Keratinocyte (primary cell): ENCODE measurements around the gene MBP. TPM values are rescaled to one million over a fixed set of nuclear protein-coding genes. Genes with fewer than 3 reads are reported as not detected.

Experiments
- DNase-seq: peaks from one replicate; pipeline ENCODE4 v3.0.0-alpha.2; 2011; ENCODE audit warnings: low read depth, missing footprints, low spot score
- FAIRE-seq: peaks from 2 replicates; lab custom pipeline; 2011; peaks lifted over from hg19 to GRCh38; lab: Jason Lieb, UNC
- H2AFZ ChIP-seq: 2 replicates; pipeline ENCODE4 v1.6.0; 2012; ENCODE audit warnings: low read length, control low read depth, inconsistent platforms; ENCODE audit not compliant: control insufficient read depth
- H3K27ac ChIP-seq: 2 replicates; pipeline ENCODE4 v1.5.1; 2011; ENCODE audit warnings: low read length; ENCODE audit not compliant: control insufficient read depth, insufficient read depth
- H3K27me3 ChIP-seq: 3 replicates; pipeline ENCODE4 v1.6.0; 2011; ENCODE audit warnings: low read length; ENCODE audit not compliant: control insufficient read depth, insufficient read depth; ENCODE audit errors: extremely low read depth
- H3K36me3 ChIP-seq, 2 experiments: 2 replicates in 1 of 2; 3 replicates in 1 of 2; pipeline ENCODE4 v1.5.1; 2011; ENCODE audit warnings: low read length in 2 of 2, mild to moderate bottlenecking in 1 of 2; ENCODE audit not compliant: control insufficient read depth in 2 of 2, insufficient read depth in 2 of 2; ENCODE audit errors: extremely low read depth in 1 of 2
- H3K4me1 ChIP-seq: 3 replicates; pipeline ENCODE4 v1.5.1; 2011; ENCODE audit warnings: low read length; ENCODE audit not compliant: control insufficient read depth, insufficient read depth; ENCODE audit errors: extremely low read depth
- H3K4me2 ChIP-seq: 3 replicates; pipeline ENCODE4 v1.6.0; 2011; ENCODE audit warnings: low read depth, low read length; ENCODE audit not compliant: control insufficient read depth, insufficient read depth; ENCODE audit errors: extremely low read depth
- H3K4me3 ChIP-seq, 3 experiments: fragments of 200-600 bp in 1 of 3; sonication (generic) in 1 of 3; 2 replicates in 2 of 3; 3 replicates in 1 of 3; pipeline ENCODE4 v1.5.1; 2011 to 2016; ENCODE audit warnings: low read length in 3 of 3, mild to moderate bottlenecking in 3 of 3, control low read depth in 2 of 3, inconsistent platforms in 1 of 3, low read depth in 1 of 3, mixed read lengths in 1 of 3, mixed run types in 1 of 3, moderate library complexity in 1 of 3; ENCODE audit not compliant: control insufficient read depth in 2 of 3, insufficient read depth in 2 of 3; ENCODE audit errors: extremely low read depth in 1 of 3
- H3K79me2 ChIP-seq: 2 replicates; pipeline ENCODE4 v1.6.0; 2012; ENCODE audit warnings: low read length; ENCODE audit not compliant: control insufficient read depth, insufficient read depth
- H3K9ac ChIP-seq: 3 replicates; pipeline ENCODE4 v1.6.0; 2011; ENCODE audit warnings: low read length; ENCODE audit not compliant: control insufficient read depth, insufficient read depth; ENCODE audit errors: extremely low read depth
- H3K9me1 ChIP-seq: 3 replicates; pipeline ENCODE4 v1.6.0; 2011; ENCODE audit warnings: low read length; ENCODE audit not compliant: control insufficient read depth, insufficient read depth; ENCODE audit errors: extremely low read depth
- H3K9me3 ChIP-seq: 2 replicates; pipeline ENCODE4 v1.5.1; 2012; ENCODE audit warnings: low read depth, low read length; ENCODE audit not compliant: control insufficient read depth
- H4K20me1 ChIP-seq: 3 replicates; pipeline ENCODE4 v1.6.0; 2011; ENCODE audit warnings: low read length; ENCODE audit not compliant: control insufficient read depth, insufficient read depth; ENCODE audit errors: extremely low read depth
- CTCF ChIP-seq, 3 experiments: IDR thresholded peaks in 1 of 3; conservative IDR thresholded peaks in 1 of 3; optimal IDR thresholded peaks in 1 of 3; 2 replicates in 2 of 3; 3 replicates in 1 of 3; pipeline versions ENCODE3 to v1.5.1; 2011; ENCODE audit warnings: low read length in 3 of 3, mild to moderate bottlenecking in 3 of 3, moderate library complexity in 2 of 3, control low read depth in 1 of 3, inconsistent platforms in 1 of 3; ENCODE audit not compliant: insufficient read depth in 2 of 3; ENCODE audit errors: extremely low read depth in 1 of 3
- EZH2 ChIP-seq: IDR thresholded peaks from one replicate; pipeline ENCODE4 v1.6.1; 2012; ENCODE audit warnings: inconsistent platforms, mild to moderate bottlenecking, low read length, moderate library complexity
- dilution Hi-C: fragments of 300-500 bp; cut with MboI; formaldehyde crosslinking; loops from one replicate; pipeline ENCODE4 v1.7.0; 2020; ENCODE audit warnings: low sequenced_read_pairs; ENCODE audit not compliant: extremely low pct_ligation_motif_present
- polyA plus RNA-seq, 5 experiments: library from polyadenylated mRNA; depleted of rRNA in 3 of 5; stranded (reverse) in 3 of 5; stranded (forward) in 1 of 5; unstranded in 1 of 5; fragments of >200 nt; gene quantifications; 1 replicate in 1 of 5; 2 replicates in 3 of 5; 3 replicates in 1 of 5; pipeline versions ENCODE4 v1.2.1 to v1.2.3, GENCODE V29; 2011 to 2012; ENCODE audit warnings: missing spikeins in 2 of 5, low read depth in 1 of 5, low replicate concordance in 1 of 5

Gene MBP
- polyA plus RNA-seq, 1 donor (not counting 4 experiments of a cell fraction or from before 2014, with no cell fraction given) = 38.7 TPM

- no peak for DNase-seq
- Histone ChIP-seq H3K27me3 (no peaks in the 10 kb centered on the region), H3K36me3 (peaks cover 8 to 10% of the 10 kb centered on the region in 2 experiments), H3K4me2 (no peak overlapping the region), H3K79me2 (peaks cover 23% of the 10 kb centered on the region), H3K9me3 (no peaks in the 10 kb centered on the region), H2AFZ (no peak overlapping the region), H3K4me1 (peaks cover 18% of the 10 kb centered on the region), H3K4me3 (no peak overlapping the region), H3K9me1 (no peaks in the 10 kb centered on the region), H3K9ac (no peak overlapping the region), H3K27ac (no peak overlapping the region), H4K20me1 (no peaks in the 10 kb centered on the region)
- dilution Hi-C loops = no loop called here
- FAIRE-seq = no peak
- no peak for TF ChIP-seq CTCF (optimal IDR thresholded peaks at IDR 0.05 in 1 of 3, IDR thresholded peaks at IDR 0.05 in 1 of 3, conservative IDR thresholded peaks at IDR 0.05 in 1 of 3; ENCODE audit: extremely low read depth in 1 of 3, insufficient read depth in 2 of 3, low read length in 3 of 3)
- TF ChIP-seq EZH2 = no peak
Measured at GRCh38 chr18:77046409-77046808, 86.2 kb downstream of the MBP start.

GRCh38 chr18:77045677-77046076 lies 86.9 kb downstream of the MBP start:
- DNase-seq = no peak
- dilution Hi-C loops = no loop called here
- Histone ChIP-seq H3K27me3 (no peaks in the 10 kb centered on the region), H3K4me2 (no peak overlapping the region), H3K27ac (no peak overlapping the region), H3K79me2 (peaks cover 23% of the 10 kb centered on the region), H3K9me3 (no peaks in the 10 kb centered on the region), H3K4me1 (peaks cover 18% of the 10 kb centered on the region), H3K4me3 (no peak overlapping the region), H3K9me1 (no peaks in the 10 kb centered on the region), H3K9ac (no peak overlapping the region), H4K20me1 (no peaks in the 10 kb centered on the region), H3K36me3 (peaks cover 8 to 10% of the 10 kb centered on the region in 2 experiments), H2AFZ (no peak overlapping the region)
- FAIRE-seq = no peak
- no peak for TF ChIP-seq EZH2
- TF ChIP-seq CTCF (optimal IDR thresholded peaks at IDR 0.05 in 1 of 3, IDR thresholded peaks at IDR 0.05 in 1 of 3, conservative IDR thresholded peaks at IDR 0.05 in 1 of 3; ENCODE audit: extremely low read depth in 1 of 3, insufficient read depth in 2 of 3, low read length in 3 of 3) = no peak
